ENCODE results near the gene MED16.

DNA sequence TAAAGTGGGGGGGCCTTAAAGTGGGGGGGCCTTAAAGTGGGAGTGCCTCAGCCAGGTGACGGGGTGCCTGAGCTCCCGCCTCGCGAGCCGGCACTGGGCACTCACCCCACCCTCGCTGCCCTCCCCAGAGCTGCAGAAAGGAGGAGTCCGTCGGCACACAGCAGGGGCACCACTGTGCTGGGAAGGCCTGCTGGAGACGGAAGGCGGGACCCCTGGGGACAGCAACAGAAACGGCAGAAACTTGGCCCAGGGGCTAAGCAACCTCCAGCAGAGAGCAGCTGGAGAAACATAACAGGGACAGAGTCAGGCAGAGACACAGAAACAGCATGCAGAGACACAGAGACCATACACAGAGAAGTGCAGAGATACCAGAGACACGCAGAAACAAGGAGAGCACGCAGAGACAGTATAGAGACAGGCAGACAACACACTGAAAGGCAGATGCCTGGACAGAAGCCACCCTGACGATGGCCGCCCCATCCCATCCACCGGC is 25.6 kb downstream of the MED16 start:
- TF ChIP-seq, protein P1, sequence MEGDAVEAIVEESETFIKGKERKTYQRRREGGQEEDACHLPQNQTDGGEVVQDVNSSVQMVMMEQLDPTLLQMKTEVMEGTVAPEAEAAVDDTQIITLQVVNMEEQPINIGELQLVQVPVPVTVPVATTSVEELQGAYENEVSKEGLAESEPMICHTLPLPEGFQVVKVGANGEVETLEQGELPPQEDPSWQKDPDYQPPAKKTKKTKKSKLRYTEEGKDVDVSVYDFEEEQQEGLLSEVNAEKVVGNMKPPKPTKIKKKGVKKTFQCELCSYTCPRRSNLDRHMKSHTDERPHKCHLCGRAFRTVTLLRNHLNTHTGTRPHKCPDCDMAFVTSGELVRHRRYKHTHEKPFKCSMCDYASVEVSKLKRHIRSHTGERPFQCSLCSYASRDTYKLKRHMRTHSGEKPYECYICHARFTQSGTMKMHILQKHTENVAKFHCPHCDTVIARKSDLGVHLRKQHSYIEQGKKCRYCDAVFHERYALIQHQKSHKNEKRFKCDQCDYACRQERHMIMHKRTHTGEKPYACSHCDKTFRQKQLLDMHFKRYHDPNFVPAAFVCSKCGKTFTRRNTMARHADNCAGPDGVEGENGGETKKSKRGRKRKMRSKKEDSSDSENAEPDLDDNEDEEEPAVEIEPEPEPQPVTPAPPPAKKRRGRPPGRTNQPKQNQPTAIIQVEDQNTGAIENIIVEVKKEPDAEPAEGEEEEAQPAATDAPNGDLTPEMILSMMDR (conservative IDR thresholded peaks at IDR 0.05; ENCODE audit: low read length): no peak
- TF ChIP-seq EZH2phosphoT487 (IDR thresholded peaks at IDR 0.05; ENCODE audit: borderline replicate concordance): no peak
